KMS-11 (cell line): ENCODE measurements around the gene SMPD3.
A peak's percentile ranks its signal among the peaks of the same experiment; 100 is the strongest.

ENCODE experiments used
- H2AFZ ChIP-seq: fragments of 200-600 bp; sonication (generic); 2 replicates; pipeline ENCODE4 v1.6.1; 2016; ENCODE audit warnings: antibody characterized with exemption, mixed run types, low read depth
- H3K27ac ChIP-seq: fragments of 200-600 bp; sonication (generic); 2 replicates; pipeline ENCODE4 v1.6.1; 2016; ENCODE audit warnings: mild to moderate bottlenecking, mixed run types
- H3K27me3 ChIP-seq: fragments of 200-600 bp; sonication (generic); 2 replicates; pipeline ENCODE4 v1.6.1; 2017; ENCODE audit warnings: mild to moderate bottlenecking, low read depth, mixed run types, moderate library complexity; ENCODE audit not compliant: insufficient read depth
- H3K36me3 ChIP-seq: fragments of 200-600 bp; sonication (generic); 2 replicates; pipeline ENCODE4 v1.6.1; 2017; ENCODE audit warnings: mild to moderate bottlenecking, mixed run types; ENCODE audit not compliant: insufficient read depth
- H3K4me1 ChIP-seq: fragments of 200-600 bp; sonication (generic); 2 replicates; pipeline ENCODE4 v1.6.1; 2016; ENCODE audit warnings: mild to moderate bottlenecking, low read depth, mixed run types; ENCODE audit not compliant: poor library complexity, severe bottlenecking
- H3K4me2 ChIP-seq: fragments of 200-600 bp; sonication (generic); 2 replicates; pipeline ENCODE4 v1.7.0; 2016; ENCODE audit warnings: mild to moderate bottlenecking, mixed run types
- H3K4me3 ChIP-seq: fragments of 200-600 bp; sonication (generic); IDR thresholded peaks from 2 replicates; pipeline ENCODE4 v1.6.1; 2017; ENCODE audit warnings: low read depth, low read length, mixed read lengths; ENCODE audit not compliant: insufficient read depth
- H3K79me2 ChIP-seq: fragments of 200-600 bp; sonication (generic); 2 replicates; pipeline ENCODE4 v1.6.1; 2016; ENCODE audit warnings: low read depth, mixed run types; ENCODE audit not compliant: insufficient read depth
- H3K9ac ChIP-seq: fragments of 200-600 bp; sonication (generic); 2 replicates; pipeline ENCODE4 v1.6.1; 2016; ENCODE audit warnings: mild to moderate bottlenecking, mixed run types
- H4K20me1 ChIP-seq: fragments of 200-600 bp; sonication (generic); 2 replicates; pipeline ENCODE4 v1.6.1; 2016; ENCODE audit warnings: mild to moderate bottlenecking, mixed run types; ENCODE audit not compliant: insufficient read depth
- CTCF ChIP-seq: fragments of 200-600 bp; sonication (generic); conservative IDR thresholded peaks from 2 replicates; pipeline ENCODE4 v1.6.1; 2017; ENCODE audit warnings: low read depth, mild to moderate bottlenecking, antibody characterized with exemption, low read length, moderate library complexity, mixed read lengths

The SMPD3 gene

GRCh38 chr16:68400083-68400923 lies 48.0 kb downstream of the SMPD3 start:
- Histone ChIP-seq H3K4me1 (peaks cover 12% of the 10 kb centered on the region), H3K27ac (no peak overlapping the region), H4K20me1 (no peaks in the 10 kb centered on the region), H3K27me3 (no peaks in the 10 kb centered on the region), H3K4me2 (no peak overlapping the region), H2AFZ (no peak overlapping the region), H3K36me3 (no peaks in the 10 kb centered on the region), H3K4me3 (no peak overlapping the region), H3K79me2 (no peaks in the 10 kb centered on the region), H3K9ac (no peak overlapping the region)
- TF ChIP-seq CTCF = no peak

- Histone ChIP-seq H3K9ac (no peak overlapping the region), H3K4me3 (no peak overlapping the region), H3K4me1 (peaks cover 12% of the 10 kb centered on the region), H3K4me2 (no peak overlapping the region), H3K27me3 (no peaks in the 10 kb centered on the region), H4K20me1 (no peaks in the 10 kb centered on the region), H2AFZ (no peak overlapping the region), H3K79me2 (no peaks in the 10 kb centered on the region), H3K36me3 (no peaks in the 10 kb centered on the region), H3K27ac (no peak overlapping the region)
- no peak for TF ChIP-seq CTCF
Measured at GRCh38 chr16:68399456-68399855, 48.9 kb downstream of the SMPD3 start.

GRCh38 chr16:68397710-68398201 lies 50.6 kb downstream of the SMPD3 start:
- Histone ChIP-seq H2AFZ (no peak overlapping the region), H3K27ac (no peak overlapping the region), H3K4me1 (peaks cover 12% of the 10 kb centered on the region)

GRCh38 chr16:68396481-68396880 lies 51.8 kb downstream of the SMPD3 start:
- Histone ChIP-seq H3K9ac (no peak overlapping the region), H3K4me2 (no peak overlapping the region), H2AFZ (no peak overlapping the region), H3K4me3 (no peak overlapping the region), H3K4me1 (peaks cover 12% of the 10 kb centered on the region), H3K79me2 (no peaks in the 10 kb centered on the region), H4K20me1 (no peaks in the 10 kb centered on the region), H3K36me3 (no peaks in the 10 kb centered on the region), H3K27ac (no peak overlapping the region), H3K27me3 (no peaks in the 10 kb centered on the region)
- peak; percentile 71 for TF ChIP-seq CTCF

More at GRCh38 chr16:68397710-68398201, 50.6 kb downstream of the SMPD3 start:
- H3K79me2 ChIP-seq = no peaks in the 10 kb centered on the region
- H3K36me3 ChIP-seq = no peaks in the 10 kb centered on the region
- no peak for TF ChIP-seq CTCF
- no peak overlapping the region for H3K9ac ChIP-seq
- H3K27me3 ChIP-seq = no peaks in the 10 kb centered on the region
- no peaks in the 10 kb centered on the region for H4K20me1 ChIP-seq
- H3K4me3 ChIP-seq = no peak overlapping the region
- H3K4me2 ChIP-seq = no peak overlapping the region
